Activated naive CD4-positive, alpha-beta T cell treated with anti-CD3 and anti-CD28 coated beads, Interleukin-2, amount 50 U/mL, for 24 hours (primary cell): ENCODE data around the gene PKN2.
"Not testable (repeated sequence)": the region's sequence is repeated elsewhere in the genome, so short reads cannot be mapped to it uniquely, and the experiment has no call there.

Experiments used
- H3K27ac Mint-ChIP-seq: one replicate; pipeline ENCODE4 v1.8.0; 2021; ENCODE audit warnings: mild to moderate bottlenecking, mixed read lengths
- H3K27me3 Mint-ChIP-seq: one replicate; pipeline ENCODE4 v1.8.0; 2021; ENCODE audit warnings: mixed read lengths
- H3K36me3 Mint-ChIP-seq: one replicate; pipeline ENCODE4 v1.8.0; 2021; ENCODE audit warnings: mixed read lengths
- H3K4me1 Mint-ChIP-seq: one replicate; pipeline ENCODE4 v1.8.0; 2021; ENCODE audit warnings: mixed read lengths
- H3K4me3 Mint-ChIP-seq: one replicate; pipeline ENCODE4 v1.8.0; 2021; ENCODE audit warnings: mild to moderate bottlenecking, mixed read lengths
- H3K9me3 Mint-ChIP-seq: one replicate; pipeline ENCODE4 v1.8.0; 2021; ENCODE audit warnings: mixed read lengths

Gene PKN2

DNA sequence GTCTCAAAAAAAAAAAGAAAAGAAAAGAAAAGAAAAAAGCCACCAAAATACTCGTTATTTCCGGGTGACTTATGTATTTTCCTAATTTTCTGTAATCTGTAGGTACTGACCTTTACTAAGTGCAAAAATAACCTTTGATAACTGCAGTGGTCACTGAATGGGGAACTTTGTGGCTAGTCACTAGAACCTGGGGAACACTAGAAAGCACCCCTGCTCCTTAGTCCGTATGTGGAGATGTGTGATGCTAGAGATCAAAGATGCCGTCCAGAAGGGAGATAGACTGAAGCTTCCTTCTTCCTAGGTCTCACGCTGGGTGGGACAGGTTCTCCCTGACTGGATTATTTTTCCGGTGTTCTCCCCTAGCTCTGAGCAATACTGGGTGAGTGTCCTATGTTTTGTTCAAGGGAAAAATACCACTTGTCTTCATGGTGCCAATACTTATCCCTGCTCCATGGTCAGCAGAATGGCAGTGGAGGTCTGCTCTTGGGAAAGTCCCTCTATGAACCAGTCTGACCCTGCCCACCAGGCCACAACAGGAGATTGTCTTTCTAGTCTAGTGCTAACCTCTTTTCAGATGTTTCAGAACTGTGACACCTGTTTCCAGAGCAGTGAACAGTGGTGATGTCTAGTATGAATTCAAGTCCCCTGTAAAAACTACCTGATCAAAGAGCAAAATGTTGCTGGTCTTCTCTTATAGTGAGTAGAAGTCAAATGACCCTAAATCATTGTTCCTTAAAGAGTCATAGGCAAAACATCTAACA lies 167.4 kb downstream of the PKN2 start:
- H3K4me1 Mint-ChIP-seq, result no peaks in the 10 kb centered on the region
- H3K9me3 Mint-ChIP-seq, result no peaks in the 10 kb centered on the region
- H3K27me3 Mint-ChIP-seq, result no peaks in the 10 kb centered on the region
- no peak overlapping the region for H3K4me3 Mint-ChIP-seq
- H3K27ac Mint-ChIP-seq, result peak overlapping the region; percentile 30
- H3K36me3 Mint-ChIP-seq, result peaks cover 12% of the 10 kb centered on the region

DNA sequence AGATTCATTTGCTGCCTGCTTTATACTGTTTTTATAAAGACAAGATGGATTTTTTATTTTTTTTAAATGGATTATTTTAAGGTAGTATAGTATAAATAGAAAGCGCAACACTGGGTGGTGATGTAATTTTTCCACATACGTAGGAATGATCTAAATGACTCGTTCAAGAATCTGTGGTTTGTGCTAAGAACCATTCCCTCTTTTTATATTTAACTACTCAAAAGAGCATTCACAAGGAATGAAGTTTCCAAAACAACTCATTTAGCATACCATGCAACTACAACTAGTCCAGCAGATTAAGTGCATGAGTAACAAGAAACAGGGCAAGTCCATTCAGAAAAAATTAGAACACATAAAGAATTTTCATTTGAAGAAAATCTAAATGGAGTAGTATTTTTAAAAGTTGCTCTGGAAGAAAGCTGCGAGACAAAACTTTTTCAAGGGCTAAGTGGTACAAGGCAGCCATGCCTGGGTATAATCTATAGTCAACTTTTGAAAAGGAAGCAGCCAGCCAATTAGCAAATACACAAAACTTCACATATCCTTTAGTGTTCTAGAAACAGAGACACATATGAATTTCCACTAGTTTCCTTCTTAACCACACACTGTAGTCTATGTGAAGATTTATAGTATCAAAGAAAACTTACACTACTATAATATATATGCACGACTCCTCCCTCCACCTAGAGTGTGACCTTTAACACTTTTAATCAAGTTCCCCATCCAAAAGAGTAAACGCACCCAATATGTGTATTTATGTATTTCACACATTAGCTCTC lies 183.9 kb downstream of the PKN2 start:
- Mint-ChIP-seq H3K4me1 (peaks cover 58% of the 10 kb centered on the region), H3K4me3 (peak overlapping the region; percentile 72), H3K9me3 (no peaks in the 10 kb centered on the region), H3K36me3 (peaks cover 9% of the 10 kb centered on the region), H3K27ac (peak overlapping the region; percentile 81), H3K27me3 (no peaks in the 10 kb centered on the region)

GRCh38 chr1:88869644-88870043 lies 185.6 kb downstream of the PKN2 start:
- H3K4me1 Mint-ChIP-seq, result peaks cover 56% of the 10 kb centered on the region
- not testable (repeated sequence) for H3K4me3 Mint-ChIP-seq, H3K27ac Mint-ChIP-seq, H3K27me3 Mint-ChIP-seq, H3K9me3 Mint-ChIP-seq, H3K36me3 Mint-ChIP-seq

DNA sequence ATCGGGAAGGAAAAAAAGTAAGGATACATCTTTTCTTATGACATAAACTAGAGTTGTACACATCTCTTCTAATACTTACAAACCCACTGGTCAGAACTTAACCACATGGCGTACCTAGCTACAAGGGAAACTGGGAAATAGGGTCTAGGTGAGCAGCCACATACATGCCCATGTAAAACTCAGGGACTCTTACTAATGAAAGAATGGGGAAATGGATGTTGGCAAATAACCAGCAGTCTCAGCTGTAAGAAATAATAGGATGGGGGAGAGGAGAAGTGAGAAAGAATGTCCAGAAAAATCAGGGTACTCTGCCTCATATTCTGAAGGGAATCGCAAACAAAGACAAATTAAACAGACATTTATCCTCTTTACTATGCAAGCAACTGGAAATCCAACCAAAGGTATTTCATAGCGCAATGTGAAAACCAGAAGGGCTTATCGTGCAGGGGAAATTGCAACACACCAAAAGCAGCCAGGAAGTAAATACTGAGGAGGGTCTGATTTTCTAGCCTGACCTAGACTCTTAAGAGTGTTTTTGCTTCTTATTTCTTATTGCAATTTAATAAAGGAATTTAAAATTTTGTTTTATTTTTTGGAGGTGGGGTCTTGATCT lies 189.8 kb downstream of the PKN2 start:
- Mint-ChIP-seq H3K27ac (peak overlapping the region; percentile 10), H3K4me3 (no peak overlapping the region), H3K4me1 (peaks cover 56% of the 10 kb centered on the region)

GRCh38 chr1:88875595-88875994 lies 191.5 kb downstream of the PKN2 start:
- Mint-ChIP-seq H3K27ac (no peak overlapping the region), H3K36me3 (peaks cover 1% of the 10 kb centered on the region), H3K27me3 (no peaks in the 10 kb centered on the region), H3K4me1 (peaks cover 56% of the 10 kb centered on the region), H3K9me3 (no peaks in the 10 kb centered on the region), H3K4me3 (no peak overlapping the region)

More for the DNA sequence above, 189.8 kb downstream of the PKN2 start:
- H3K36me3 Mint-ChIP-seq, result peaks cover 1% of the 10 kb centered on the region
- H3K27me3 Mint-ChIP-seq, result no peaks in the 10 kb centered on the region
- H3K9me3 Mint-ChIP-seq, result no peaks in the 10 kb centered on the region

GRCh38 chr1:88876573-88877365 lies 192.7 kb downstream of the PKN2 start:
- Mint-ChIP-seq H3K4me3 (no peak overlapping the region), H3K27ac (no peak overlapping the region), H3K4me1 (peaks cover 59% of the 10 kb centered on the region), H3K36me3 (no peaks in the 10 kb centered on the region), H3K9me3 (no peaks in the 10 kb centered on the region), H3K27me3 (no peaks in the 10 kb centered on the region)

DNA sequence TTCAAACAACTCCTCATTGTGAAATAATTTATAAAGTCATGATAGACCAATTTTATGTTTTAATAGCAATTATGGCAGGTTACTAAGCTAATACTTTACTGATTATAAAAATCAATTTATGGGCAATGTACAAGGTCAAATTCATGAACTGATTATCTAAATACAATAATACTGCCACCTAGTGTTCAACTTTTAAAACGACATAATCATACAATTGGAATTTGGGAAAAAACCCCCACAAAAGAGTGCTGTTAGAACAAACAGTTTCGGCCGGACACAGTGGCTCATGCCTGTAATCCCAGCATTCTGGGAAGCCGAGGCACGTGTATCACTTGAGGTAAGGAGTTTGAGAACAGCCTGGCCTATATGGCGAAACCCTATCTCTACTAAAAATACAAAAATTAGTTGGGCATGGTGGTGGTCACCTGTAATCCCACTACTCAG lies 193.3 kb downstream of the PKN2 start:
- no peaks in the 10 kb centered on the region for H3K36me3 Mint-ChIP-seq
- peaks cover 65% of the 10 kb centered on the region for H3K4me1 Mint-ChIP-seq
- no peaks in the 10 kb centered on the region for H3K9me3 Mint-ChIP-seq
- peak overlapping the region; percentile 51 for H3K27ac Mint-ChIP-seq
- no peak overlapping the region for H3K4me3 Mint-ChIP-seq
- H3K27me3 Mint-ChIP-seq, result no peaks in the 10 kb centered on the region

GRCh38 chr1:88877911-88878310 lies 193.8 kb downstream of the PKN2 start:
- Mint-ChIP-seq H3K4me1 (peaks cover 65% of the 10 kb centered on the region), H3K36me3 (no peaks in the 10 kb centered on the region), H3K27me3 (no peaks in the 10 kb centered on the region), H3K9me3 (no peaks in the 10 kb centered on the region), H3K4me3 (no peak overlapping the region), H3K27ac (peak overlapping the region; percentile 51)

GRCh38 chr1:88878731-88879130 lies 194.7 kb downstream of the PKN2 start:
- H3K27me3 Mint-ChIP-seq, result no peaks in the 10 kb centered on the region

GRCh38 chr1:88880717-88881116 lies 196.6 kb downstream of the PKN2 start:
- H3K9me3 Mint-ChIP-seq, H3K27me3 Mint-ChIP-seq, H3K4me3 Mint-ChIP-seq, H3K36me3 Mint-ChIP-seq, H3K27ac Mint-ChIP-seq: not testable (repeated sequence)
- H3K4me1 Mint-ChIP-seq, result peaks cover 66% of the 10 kb centered on the region

More at GRCh38 chr1:88878731-88879130, 194.7 kb downstream of the PKN2 start:
- no peaks in the 10 kb centered on the region for H3K36me3 Mint-ChIP-seq
- no peaks in the 10 kb centered on the region for H3K9me3 Mint-ChIP-seq
- H3K27ac Mint-ChIP-seq, result no peak overlapping the region
- peaks cover 70% of the 10 kb centered on the region for H3K4me1 Mint-ChIP-seq
- no peak overlapping the region for H3K4me3 Mint-ChIP-seq

- peaks cover 63% of the 10 kb centered on the region for H3K4me1 Mint-ChIP-seq
- no peaks in the 10 kb centered on the region for H3K27me3 Mint-ChIP-seq
- H3K9me3 Mint-ChIP-seq, result no peaks in the 10 kb centered on the region
- H3K36me3 Mint-ChIP-seq, result peaks cover 2% of the 10 kb centered on the region
- H3K27ac Mint-ChIP-seq, result peak overlapping the region; percentile 42
- peak overlapping the region; percentile 20 for H3K4me3 Mint-ChIP-seq
These were observed 199.1 kb downstream of the PKN2 start for GRCh38 chr1:88883156-88883555.
